HG02798 (cell line): ENCODE data around the gene SLK.

Experiments
- ATAC-seq: cut with Tn5 transposase; IDR thresholded peaks from one replicate; pipeline ENCODE4 v1.9.1; 2021; ENCODE audit warnings: mild to moderate bottlenecking; ENCODE audit not compliant: unreplicated experiment, poor library complexity

SLK gene

DNA sequence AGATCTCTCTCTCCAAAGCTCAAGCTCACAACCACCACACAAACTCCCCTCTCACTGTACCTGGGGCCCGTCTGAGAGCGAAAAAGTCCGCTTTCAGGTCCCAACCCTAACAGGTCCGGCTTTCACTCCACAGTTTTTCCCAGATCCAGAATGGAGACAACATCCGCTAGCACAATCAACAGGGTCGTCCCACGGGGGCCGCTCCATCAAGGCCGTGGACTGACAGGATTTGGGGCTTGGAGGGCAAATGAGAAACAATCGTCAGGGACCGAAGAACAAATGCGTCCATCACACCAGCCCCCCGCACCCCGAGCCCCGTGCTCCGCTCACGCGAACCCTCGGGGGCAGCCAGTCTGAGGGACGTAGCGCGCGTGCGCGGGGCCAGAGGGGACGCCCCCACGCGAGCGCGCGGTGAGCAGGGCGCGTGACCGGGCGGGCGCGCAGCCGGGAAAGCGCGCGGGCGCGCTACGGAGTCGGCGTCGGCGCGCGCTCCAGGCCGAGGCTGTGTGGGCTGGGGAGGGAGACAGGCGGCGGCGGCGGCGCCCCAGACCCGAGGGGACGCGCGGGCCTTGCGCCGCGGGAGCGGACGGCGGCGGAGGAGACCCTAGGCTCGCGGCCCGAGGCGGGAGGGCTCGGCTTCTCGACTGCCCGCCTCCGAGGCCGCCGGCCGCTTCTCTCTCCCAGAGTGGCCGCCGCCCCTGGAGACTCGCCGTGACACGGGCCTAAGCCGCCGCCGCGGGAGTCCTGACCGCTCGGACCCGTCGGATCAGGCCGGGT, at the start of gene SLK:
TSS of gene SLK (plus strand) at position 470 of the 777 bp plus-strand sequence. CDS start 606 bp downstream, outside the sequence.
- ATAC-seq: peak; percentile 90

GRCh38 chr10:103917302-103918052, 49.5 kb upstream of the SLK start:
- ATAC-seq: peak; percentile 14

DNA sequence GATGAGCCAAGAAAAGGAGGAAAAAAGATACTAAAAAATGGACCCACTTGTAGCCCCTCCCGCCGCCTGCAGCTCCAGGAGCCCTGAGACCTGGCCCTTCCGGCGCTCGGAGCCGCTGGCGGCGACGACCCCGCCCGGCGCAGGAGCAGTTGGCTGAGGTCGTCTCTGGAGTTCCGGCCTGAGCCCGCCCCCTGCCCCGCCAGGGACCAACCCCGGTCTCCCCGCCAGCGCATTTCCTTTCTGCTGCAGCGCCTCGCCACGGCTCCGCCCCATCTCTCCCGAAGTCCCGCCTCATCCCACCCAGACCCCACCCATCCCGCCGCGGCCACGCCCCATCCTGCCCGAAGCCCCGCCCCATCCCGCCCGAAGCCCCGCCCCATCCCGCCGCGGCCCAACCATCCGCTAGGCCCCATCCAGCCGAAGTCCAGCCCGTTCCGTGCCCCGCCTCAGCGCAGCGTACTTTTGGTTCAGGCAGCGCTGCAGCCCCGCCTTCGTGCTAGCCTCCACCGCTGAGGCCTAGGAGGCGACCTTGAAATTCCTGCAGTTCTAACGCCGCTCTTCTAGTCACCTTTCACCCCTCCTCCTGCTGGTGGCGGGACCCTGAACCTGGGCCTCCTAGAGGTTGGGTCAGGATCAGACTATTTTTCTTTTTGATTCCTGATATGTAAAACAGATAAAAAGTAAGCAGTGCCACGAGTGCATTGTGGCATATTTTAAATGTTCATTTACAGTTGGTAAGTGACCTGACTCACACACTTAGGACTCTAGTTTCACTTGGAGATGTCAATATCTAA, 48.7 kb upstream of the SLK start, which contains the start of gene STN1:
TSS of gene STN1 (minus strand) at position 132 of the 794 bp plus-strand sequence. CDS start 590 bp downstream, outside the sequence.
- peak; percentile 95 for ATAC-seq

DNA sequence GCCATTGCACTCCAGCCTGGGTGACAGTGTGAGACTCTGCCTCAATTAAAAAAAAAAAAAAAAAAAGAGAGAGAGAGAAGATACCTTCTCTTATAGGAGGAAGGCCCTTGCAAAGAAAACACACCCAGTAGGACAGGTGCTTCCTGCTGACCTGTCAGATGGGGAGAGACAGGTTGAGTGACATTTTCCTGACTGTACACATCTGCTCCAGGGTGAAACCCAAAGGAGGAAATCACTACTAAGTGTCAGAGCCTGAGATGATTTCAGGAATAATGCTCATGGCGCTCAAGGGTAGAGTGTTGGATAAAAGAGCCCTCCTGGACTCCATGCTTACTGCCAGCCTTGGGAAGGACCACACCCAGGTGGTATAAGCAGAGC, 47.3 kb upstream of the SLK start:
- ATAC-seq: no peak

- no peak for ATAC-seq
Observed at GRCh38 chr10:103921248-103921647, 45.7 kb upstream of the SLK start.

- ATAC-seq: no peak
Observed at GRCh38 chr10:103921750-103922195, 45.2 kb upstream of the SLK start.

- ATAC-seq: no peak
Observed at GRCh38 chr10:103922659-103923058, 44.3 kb upstream of the SLK start.

DNA sequence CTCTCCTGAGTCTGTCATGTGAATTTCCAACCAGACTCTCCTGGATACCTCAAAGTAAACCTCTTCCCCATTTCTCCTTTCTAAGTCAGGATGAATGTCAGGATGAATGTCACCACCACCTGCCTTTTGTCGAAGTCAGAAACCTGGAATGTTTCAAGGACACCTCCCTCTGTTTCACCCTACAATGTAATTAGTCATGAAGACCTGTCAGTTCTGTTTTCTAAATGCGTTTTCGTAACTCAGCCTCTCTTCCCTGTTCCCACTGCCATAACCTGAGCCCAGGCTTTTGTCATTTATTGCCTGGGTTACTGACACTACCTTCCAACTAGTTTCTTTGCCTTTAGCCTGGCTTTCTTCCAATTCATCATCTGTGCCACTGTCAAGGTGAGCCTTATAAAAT, 43.4 kb upstream of the SLK start:
- ATAC-seq: no peak

DNA sequence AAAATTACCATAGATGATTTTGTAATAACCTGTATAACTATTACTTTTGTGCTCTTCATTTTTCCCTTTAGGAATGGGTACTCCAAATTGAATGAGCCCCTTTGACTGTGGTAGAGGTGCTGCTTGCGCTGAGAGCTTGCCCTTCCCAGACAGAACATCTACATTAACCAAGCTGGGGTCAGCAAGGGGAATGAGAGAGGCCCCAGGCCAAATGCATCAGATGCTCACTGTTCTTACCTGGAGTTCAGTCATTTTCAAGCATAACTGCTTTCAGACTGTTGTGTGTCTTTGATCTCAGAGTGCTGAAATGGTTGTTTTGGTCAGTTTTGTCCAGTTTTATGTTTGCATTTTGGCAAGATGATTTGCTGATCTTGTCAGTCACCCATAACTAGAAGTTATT, 41.3 kb upstream of the SLK start:
- no peak for ATAC-seq

DNA sequence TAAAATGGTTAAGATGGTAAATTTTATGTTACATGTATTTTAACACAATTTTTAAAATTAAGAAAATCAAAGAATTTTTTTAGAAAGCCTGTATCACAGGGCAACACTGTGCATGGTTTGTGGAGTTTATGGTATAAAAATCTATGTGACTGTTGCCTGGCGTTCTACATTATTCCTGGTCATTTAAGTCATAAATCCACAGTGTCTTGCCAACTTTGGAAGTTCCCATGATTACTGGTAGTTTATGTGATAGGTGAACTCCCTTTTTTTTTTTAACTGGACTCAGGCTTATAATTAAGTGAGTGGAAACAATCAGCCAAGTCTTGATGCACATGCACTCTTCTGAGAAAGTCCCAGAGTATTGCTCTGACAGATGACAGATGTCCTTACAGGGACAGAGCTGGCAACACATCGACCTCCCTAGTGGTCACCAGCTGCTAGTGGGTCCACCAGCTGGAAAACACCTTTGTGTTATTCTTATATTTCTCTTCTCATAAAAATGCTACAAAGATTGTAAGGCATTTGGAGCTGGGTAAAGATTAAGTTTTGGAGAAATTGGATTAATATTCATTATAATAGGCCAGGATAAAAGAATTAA, 40.1 kb upstream of the SLK start:
- ATAC-seq: no peak

- ATAC-seq: no peak
Observed at GRCh38 chr10:103928784-103929183, 38.2 kb upstream of the SLK start.

GRCh38 chr10:103929381-103929921, 37.5 kb upstream of the SLK start:
- no peak for ATAC-seq

DNA sequence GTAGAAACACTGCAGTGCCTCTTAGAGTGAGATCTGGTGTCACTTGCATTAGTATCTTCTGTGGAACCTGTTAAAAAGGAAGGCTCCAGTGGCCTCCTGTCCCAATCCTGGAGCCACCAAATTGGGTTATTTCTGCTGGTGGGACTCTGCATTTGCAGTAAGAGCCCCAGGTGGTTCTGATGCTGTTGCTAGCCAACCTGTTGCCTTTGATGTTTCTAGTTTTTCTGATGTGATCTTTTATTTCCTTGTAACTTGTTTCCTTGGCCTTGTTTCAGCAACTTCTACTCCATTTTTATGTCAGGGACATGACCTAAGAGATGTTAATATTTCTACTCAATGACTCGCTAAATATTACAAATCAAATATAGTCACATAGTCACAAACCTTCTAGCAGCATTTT, 36.5 kb upstream of the SLK start:
- ATAC-seq: no peak

GRCh38 chr10:103930881-103931280, 36.1 kb upstream of the SLK start:
- ATAC-seq: no peak

DNA sequence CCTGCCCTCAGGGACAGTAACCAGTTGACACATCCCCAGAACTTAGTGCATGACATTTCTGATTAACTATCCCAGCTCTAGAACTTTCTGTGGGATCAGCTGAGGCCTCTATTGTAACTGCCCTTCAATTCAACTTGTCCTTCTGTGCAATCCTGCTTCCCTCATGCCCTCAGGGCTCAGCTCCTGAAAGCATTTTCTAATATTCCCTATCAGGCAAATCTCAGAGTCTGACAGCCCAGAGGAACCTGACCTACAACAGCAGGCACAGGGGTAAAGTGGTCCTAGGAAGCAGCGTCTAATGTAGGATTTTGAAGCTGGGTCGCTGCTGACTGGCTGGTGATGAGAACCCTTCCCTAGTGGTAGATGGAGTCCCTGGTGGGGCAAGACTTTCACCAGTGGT, 35.3 kb upstream of the SLK start:
- ATAC-seq: no peak

- ATAC-seq: no peak
Observed at GRCh38 chr10:103932271-103932670, 34.7 kb upstream of the SLK start.

GRCh38 chr10:103932971-103933370, 34.0 kb upstream of the SLK start:
- ATAC-seq: no peak

DNA sequence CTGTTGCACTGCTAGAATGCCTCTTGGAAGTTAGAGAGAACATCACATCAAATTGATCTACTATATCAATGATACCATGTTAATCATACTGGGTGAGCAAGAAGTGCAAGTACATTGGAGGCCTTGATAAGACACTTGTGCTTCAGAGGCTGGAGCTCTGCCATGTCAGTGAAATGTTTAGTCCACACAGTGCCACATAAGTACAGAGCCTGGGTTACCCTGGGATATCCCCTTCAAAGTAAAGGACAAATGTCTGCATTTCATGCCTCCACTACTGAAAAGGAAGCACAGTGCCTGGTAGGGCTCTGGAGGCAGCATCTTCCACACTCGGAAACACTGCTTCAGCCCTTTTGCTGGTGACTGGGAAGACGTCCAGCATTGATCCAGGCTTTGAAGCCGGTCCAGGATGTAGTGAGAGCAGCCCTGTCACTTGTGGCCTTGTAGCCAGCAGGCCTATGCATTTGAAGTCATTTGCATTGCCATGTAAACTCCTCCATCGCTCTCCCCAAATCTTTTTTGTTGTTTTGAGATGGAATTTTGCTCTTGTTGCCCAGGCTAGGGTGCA, 33.3 kb upstream of the SLK start:
- no peak for ATAC-seq

- ATAC-seq: no peak
Observed at GRCh38 chr10:103934308-103934707, 32.6 kb upstream of the SLK start.

DNA sequence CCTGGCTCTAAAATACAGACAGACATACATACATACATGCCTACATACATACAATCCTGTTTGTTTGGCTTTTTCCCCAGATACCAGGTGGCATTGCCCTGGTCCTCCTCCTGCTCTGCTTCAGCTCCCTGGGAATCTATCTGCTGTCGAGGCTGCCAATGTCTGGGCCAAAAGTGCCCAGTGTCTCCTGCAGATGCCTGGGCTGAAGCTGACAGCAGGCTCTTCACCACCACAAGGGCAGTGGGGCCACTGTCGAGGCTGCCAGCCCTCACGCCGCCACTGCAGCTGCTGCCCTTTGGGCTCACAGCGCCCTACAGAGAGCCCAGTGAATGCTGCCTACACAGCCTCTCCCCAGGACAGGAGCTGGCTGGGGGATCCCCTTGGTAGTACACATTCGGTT, 30.9 kb upstream of the SLK start:
- ATAC-seq: no peak
